Mesenchymal stem cell (in vitro differentiated cells and primary cell): ENCODE results near the gene STX16.

Experiments
- DNase-seq: peaks from one replicate; pipeline ENCODE4 v3.0.0-alpha.2; 2013
- H2AFZ ChIP-seq: one replicate; pipeline ENCODE4 v1.6.1; 2013; ENCODE audit warnings: low read depth, mild to moderate bottlenecking, control low read depth, inconsistent platforms, low read length, moderate library complexity
- H2AK5ac ChIP-seq: 2 replicates; pipeline ENCODE4 v1.6.1; 2013; ENCODE audit warnings: low read length, moderate library complexity, mild to moderate bottlenecking, inconsistent platforms; ENCODE audit not compliant: severe bottlenecking
- H2BK120ac ChIP-seq: one replicate; pipeline ENCODE4 v1.6.1; 2013; ENCODE audit warnings: low read depth, mild to moderate bottlenecking, inconsistent platforms, low read length, moderate library complexity
- H2BK12ac ChIP-seq, 2 experiments: one replicate each; pipeline ENCODE4 v1.6.1; 2013; ENCODE audit warnings: inconsistent platforms in 2 of 2, low read length in 2 of 2, mild to moderate bottlenecking in 2 of 2, moderate library complexity in 2 of 2, control low read depth in 1 of 2
- H2BK15ac ChIP-seq: one replicate; pipeline ENCODE4 v1.6.1; 2013; ENCODE audit warnings: mild to moderate bottlenecking, low read depth, inconsistent platforms; ENCODE audit not compliant: poor library complexity, severe bottlenecking
- H2BK5ac ChIP-seq: 2 replicates; pipeline ENCODE4 v1.6.1; 2013; ENCODE audit warnings: low read depth, mild to moderate bottlenecking, low read length, control low read depth, inconsistent platforms; ENCODE audit not compliant: poor library complexity, severe bottlenecking
- H3K14ac ChIP-seq, 2 experiments: one replicate each; pipeline ENCODE4 v1.6.1; 2013; ENCODE audit warnings: inconsistent platforms in 2 of 2, low read length in 2 of 2, control low read depth in 1 of 2, mild to moderate bottlenecking in 1 of 2, moderate library complexity in 1 of 2
- H3K18ac ChIP-seq, 2 experiments: one replicate each; pipeline ENCODE4 v1.6.1; 2013; ENCODE audit warnings: inconsistent platforms in 2 of 2, low read length in 2 of 2, control low read depth in 1 of 2, low read depth in 1 of 2, mild to moderate bottlenecking in 1 of 2
- H3K23ac ChIP-seq, 2 experiments: one replicate each; pipeline ENCODE4 v1.6.1; 2013; ENCODE audit warnings: inconsistent platforms in 2 of 2, low read length in 2 of 2, mild to moderate bottlenecking in 2 of 2, moderate library complexity in 2 of 2, control low read depth in 1 of 2
- H3K27ac ChIP-seq: 2 replicates; pipeline ENCODE4 v1.5.1; 2013; ENCODE audit warnings: mild to moderate bottlenecking, moderate library complexity, low read length, control low read depth, inconsistent platforms; ENCODE audit not compliant: poor library complexity, severe bottlenecking
- H3K27me3 ChIP-seq, 2 experiments: 2 replicates each; pipeline versions ENCODE4 v1.6.1 to v1.7.0; 2013; ENCODE audit warnings: low read length in 2 of 2, mild to moderate bottlenecking in 2 of 2, moderate library complexity in 2 of 2, control low read depth in 1 of 2, inconsistent platforms in 1 of 2; ENCODE audit not compliant: control insufficient read depth in 1 of 2, insufficient read depth in 1 of 2
- H3K36me3 ChIP-seq, 2 experiments: 2 replicates each; pipeline versions ENCODE4 v1.6.1 to v1.7.0; 2013; ENCODE audit warnings: low read length in 2 of 2, control low read depth in 1 of 2, inconsistent platforms in 1 of 2, low read depth in 1 of 2, mild to moderate bottlenecking in 1 of 2; ENCODE audit not compliant: insufficient read depth in 2 of 2, control insufficient read depth in 1 of 2
- H3K4ac ChIP-seq, 2 experiments: one replicate each; pipeline ENCODE4 v1.6.1; 2013; ENCODE audit warnings: inconsistent platforms in 2 of 2, low read length in 2 of 2, mild to moderate bottlenecking in 2 of 2, moderate library complexity in 2 of 2, control low read depth in 1 of 2, low read depth in 1 of 2
- H3K4me1 ChIP-seq: 2 replicates; pipeline ENCODE4 v1.6.1; 2013; ENCODE audit warnings: low read depth, low read length, control low read depth; ENCODE audit not compliant: control insufficient read depth, insufficient read depth
- H3K4me2 ChIP-seq: 2 replicates; pipeline ENCODE4 v1.6.1; 2013; ENCODE audit warnings: low read length, mild to moderate bottlenecking, inconsistent platforms; ENCODE audit not compliant: poor library complexity, severe bottlenecking
- H3K4me3 ChIP-seq, 2 experiments: 2 replicates each; pipeline versions ENCODE4 v1.5.1 to v1.7.0; 2013; ENCODE audit warnings: low read length in 2 of 2, mild to moderate bottlenecking in 2 of 2, control low read depth in 1 of 2, low read depth in 1 of 2; ENCODE audit not compliant: insufficient read depth in 1 of 2
- H3K79me1 ChIP-seq: replicated peaks from 2 replicates; pipeline ENCODE4 v1.6.1; 2013; ENCODE audit warnings: mild to moderate bottlenecking, control low read depth, low read length, inconsistent platforms; ENCODE audit not compliant: poor library complexity, severe bottlenecking
- H3K9ac ChIP-seq: 2 replicates; pipeline ENCODE4 v1.7.0; 2013; ENCODE audit warnings: mild to moderate bottlenecking, low read length, moderate library complexity
- H3K9me3 ChIP-seq: 2 replicates; pipeline ENCODE4 v1.7.0; 2013; ENCODE audit warnings: mild to moderate bottlenecking, low read length; ENCODE audit not compliant: control insufficient read depth
- H4K8ac ChIP-seq: one replicate; pipeline ENCODE4 v1.6.1; 2013; ENCODE audit warnings: inconsistent platforms, mild to moderate bottlenecking, low read length, moderate library complexity
- H4K91ac ChIP-seq: one replicate; pipeline ENCODE4 v1.6.1; 2013; ENCODE audit warnings: mild to moderate bottlenecking, low read length, inconsistent platforms
- WGBS: methylation state at CpG from one replicate; pipeline ENCODE4 v1.1.7; 2013; ENCODE audit warnings: mixed read lengths; 5-methylcytosine and 5-hydroxymethylcytosine counted together

STX16 gene

DNA sequence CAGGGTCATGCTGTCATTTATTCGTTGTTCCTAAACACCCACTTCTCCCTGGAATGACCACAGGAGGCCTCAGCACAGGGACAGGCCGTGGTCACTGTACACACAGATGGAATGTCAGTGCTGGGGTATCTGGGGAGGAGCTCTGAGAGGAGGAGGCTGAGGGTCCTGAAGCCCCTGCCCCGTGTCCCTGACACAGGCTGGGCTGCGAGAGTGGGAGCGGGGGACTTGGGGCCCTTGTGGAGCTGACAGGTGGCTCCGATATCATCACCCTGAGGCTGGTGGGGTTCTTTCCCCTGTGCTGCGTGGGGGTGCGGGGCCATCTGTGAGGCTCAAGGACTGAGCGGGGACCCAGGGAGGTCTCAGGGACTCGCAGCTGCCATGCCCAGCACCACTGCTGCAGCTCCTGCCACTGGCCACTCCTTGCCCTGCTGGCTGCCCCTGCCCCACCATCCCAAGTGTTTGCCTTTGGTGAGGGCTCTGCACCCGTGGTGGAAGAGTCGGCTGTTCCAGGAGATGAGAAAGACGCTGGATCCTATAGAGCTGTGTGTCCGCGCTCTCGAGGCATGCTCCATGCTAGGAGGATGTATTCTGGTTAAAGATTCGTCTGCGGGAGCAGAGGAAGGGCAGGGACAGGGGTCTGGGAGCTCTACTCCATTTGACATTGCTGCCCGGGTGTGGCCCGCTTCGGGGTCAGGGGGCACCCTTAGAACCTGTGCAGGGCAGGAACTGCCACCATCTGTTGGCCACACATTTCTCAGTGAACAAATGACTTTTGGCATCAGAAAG, 60.4 kb downstream of the STX16 start:
- no peak for DNase-seq

DNA sequence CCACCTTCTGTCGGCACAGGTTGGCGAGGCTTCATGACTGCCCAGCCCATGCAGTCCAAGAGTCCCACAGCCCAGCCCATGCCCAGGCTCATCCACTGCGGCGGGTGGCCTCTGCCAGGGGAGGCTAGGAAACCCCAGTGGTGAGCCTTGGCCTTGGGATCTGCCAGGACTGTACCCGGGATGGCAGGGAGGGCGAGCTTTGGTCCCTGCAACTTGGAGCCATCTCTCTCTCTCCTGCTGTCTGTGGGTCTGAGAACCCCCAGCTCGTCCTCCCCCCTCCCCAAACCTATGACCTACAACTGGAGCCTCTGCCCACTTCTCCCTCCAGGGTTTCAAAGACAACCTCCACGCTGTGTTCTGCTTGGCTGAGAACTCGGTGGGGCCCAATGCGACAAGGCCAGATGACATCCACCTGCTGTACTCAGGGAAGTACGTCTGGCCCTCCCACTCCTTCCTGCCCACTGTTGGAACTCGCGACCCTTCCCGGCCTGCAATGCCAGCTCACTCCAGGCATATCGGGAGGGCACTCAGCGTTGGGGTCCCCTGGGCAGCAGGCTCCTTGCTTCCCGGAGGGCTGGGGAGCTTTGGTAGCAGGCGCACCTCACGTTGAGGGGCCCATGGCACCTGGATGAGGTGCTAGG, 61.2 kb downstream of the STX16 start:
- no peak overlapping the region for H3K23ac ChIP-seq
- DNase-seq = no peak
- no peaks in the 10 kb centered on the region for H3K9me3 ChIP-seq
- H2AFZ ChIP-seq = no peak overlapping the region
- no peak overlapping the region for H2BK5ac ChIP-seq
- WGBS = 89% methylated on average over 19 of the region's 19 CpGs
- no peak overlapping the region for H3K4me2 ChIP-seq
- H4K91ac ChIP-seq = no peak overlapping the region
- no peaks in the 10 kb centered on the region for H3K79me1 ChIP-seq
- no peak overlapping the region for H2BK12ac ChIP-seq
- H3K27ac ChIP-seq = no peak overlapping the region
- H3K14ac ChIP-seq = no peak overlapping the region
- peaks cover 16% of the 10 kb centered on the region for H3K4me1 ChIP-seq
- no peak overlapping the region for H3K9ac ChIP-seq
- no peak overlapping the region for H2BK120ac ChIP-seq
- no peak overlapping the region for H2AK5ac ChIP-seq
- H3K4me3 ChIP-seq = no peak overlapping the region
- no peaks in the 10 kb centered on the region for H3K27me3 ChIP-seq
- H3K4ac ChIP-seq = no peak overlapping the region
- H2BK15ac ChIP-seq = peak overlapping the region; percentile 35
- H3K18ac ChIP-seq = no peak overlapping the region
- H3K36me3 ChIP-seq = peaks cover 9 to 28% of the 10 kb centered on the region in 2 experiments
- no peak overlapping the region for H4K8ac ChIP-seq

More for the DNA sequence above, 60.4 kb downstream of the STX16 start:
- H3K27me3 ChIP-seq = no peaks in the 10 kb centered on the region
- H3K23ac ChIP-seq = no peak overlapping the region
- H3K9me3 ChIP-seq = no peaks in the 10 kb centered on the region
- no peak overlapping the region for H2BK120ac ChIP-seq
- no peak overlapping the region for H3K4me2 ChIP-seq
- H2AK5ac ChIP-seq = no peak overlapping the region
- H3K4ac ChIP-seq = no peak overlapping the region
- no peak overlapping the region for H2AFZ ChIP-seq
- H2BK12ac ChIP-seq = no peak overlapping the region
- no peak overlapping the region for H3K18ac ChIP-seq
- no peak overlapping the region for H3K14ac ChIP-seq
- WGBS = 89% methylated on average over 21 of the region's 21 CpGs
- H3K36me3 ChIP-seq = peaks cover 9 to 36% of the 10 kb centered on the region in 2 experiments
- no peak overlapping the region for H3K27ac ChIP-seq
- no peak overlapping the region for H4K8ac ChIP-seq
- H4K91ac ChIP-seq = no peak overlapping the region
- H2BK15ac ChIP-seq = peak overlapping the region; percentile 13
- H3K4me1 ChIP-seq = peaks cover 8% of the 10 kb centered on the region
- H3K9ac ChIP-seq = no peak overlapping the region
- no peaks in the 10 kb centered on the region for H3K79me1 ChIP-seq
- no peak overlapping the region for H3K4me3 ChIP-seq
- no peak overlapping the region for H2BK5ac ChIP-seq

DNA sequence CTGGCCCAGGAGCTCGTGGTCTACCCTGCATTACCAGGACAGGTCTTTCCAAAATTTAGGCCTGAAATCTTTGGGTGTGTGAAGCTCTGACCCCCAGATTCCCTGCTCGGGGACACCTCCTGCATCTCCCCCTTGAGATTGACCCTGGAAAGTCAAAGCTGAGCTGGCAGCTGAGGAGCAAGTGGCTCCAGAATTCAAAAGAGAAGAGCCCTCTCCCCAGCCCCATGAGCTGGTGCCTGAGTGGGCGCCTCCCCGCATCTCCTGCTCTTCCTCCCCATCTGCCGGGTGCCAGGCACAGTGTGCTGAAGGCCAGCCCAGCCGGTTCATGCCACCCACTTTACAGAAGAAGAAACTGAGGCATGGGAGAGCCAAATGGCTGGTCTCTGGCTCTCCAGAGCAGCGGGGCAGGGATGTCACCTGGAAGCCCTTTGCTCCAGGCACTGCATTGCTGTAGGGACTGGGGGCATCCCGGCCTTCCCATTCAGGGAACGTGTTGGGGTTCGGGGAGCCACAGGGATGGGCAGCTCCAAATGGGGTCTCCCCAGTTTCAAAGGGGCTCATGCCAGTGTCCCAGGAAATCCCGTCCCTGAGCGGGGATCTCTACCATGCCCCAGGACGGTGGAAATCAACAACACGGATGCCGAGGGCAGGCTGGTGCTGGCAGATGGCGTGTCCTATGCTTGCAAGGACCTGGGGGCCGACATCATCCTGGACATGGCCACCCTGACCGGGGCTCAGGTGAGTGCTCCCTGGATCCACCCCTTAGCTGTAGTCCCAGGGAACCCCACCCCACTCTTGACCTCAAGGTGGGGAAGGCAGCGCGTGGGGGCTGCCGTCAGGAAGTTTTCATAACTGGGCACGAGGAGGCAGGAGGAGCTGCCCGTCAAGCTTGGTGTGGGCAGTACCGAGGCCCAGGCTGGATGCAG, 62.0 kb downstream of the STX16 start:
- H3K4me1 ChIP-seq = peaks cover 21% of the 10 kb centered on the region
- no peak overlapping the region for H3K18ac ChIP-seq
- no peak overlapping the region for H3K4me3 ChIP-seq
- no peak overlapping the region for H3K9ac ChIP-seq
- no peaks in the 10 kb centered on the region for H3K27me3 ChIP-seq
- no peak overlapping the region for H4K8ac ChIP-seq
- peaks cover 9 to 20% of the 10 kb centered on the region in 2 experiments for H3K36me3 ChIP-seq
- H4K91ac ChIP-seq = no peak overlapping the region
- H3K79me1 ChIP-seq = no peaks in the 10 kb centered on the region
- H3K27ac ChIP-seq = no peak overlapping the region
- H2BK5ac ChIP-seq = no peak overlapping the region
- H3K9me3 ChIP-seq = no peaks in the 10 kb centered on the region
- H2BK15ac ChIP-seq = no peak overlapping the region
- no peak overlapping the region for H2AFZ ChIP-seq
- H2AK5ac ChIP-seq = no peak overlapping the region
- DNase-seq = no peak
- no peak overlapping the region for H3K4me2 ChIP-seq
- H3K14ac ChIP-seq = no peak overlapping the region
- no peak overlapping the region for H3K23ac ChIP-seq
- WGBS = 93% methylated on average over 24 of the region's 24 CpGs
- no peak overlapping the region for H2BK120ac ChIP-seq
- H3K4ac ChIP-seq = no peak overlapping the region
- H2BK12ac ChIP-seq = no peak overlapping the region
